ENCODE results near the gene NOL6. TPM values are rescaled to one million over a fixed set of nuclear protein-coding genes. Genes with fewer than 3 reads are reported as not detected.

The NOL6 gene
- total RNA-seq, 4 donors from 2014 or later = 25.7 to 37.2 (median 27.9) TPM

GRCh38 chr9:33472171-33472880 is 1.4 kb downstream of the NOL6 start:
- Histone ChIP-seq H3K4me1 (peaks cover 0 to 23% (median 13%) of the 10 kb centered on the region in 4 donors), H3K27me3 (no peaks in the 10 kb centered on the region), H3K36me3 (peaks cover 0 to 55% (median 26%) of the 10 kb centered on the region in 3 donors), H3K9me3 (no peaks in the 10 kb centered on the region), H3K4me3 (peak overlapping the region in 2 of 4 donors; percentile 80 to 84), H3K27ac (no peak overlapping the region)
- WGBS, 2 donors = 87 to 94% methylated on average over 16 of the region's 16 CpGs
- DNase-seq (ENCODE audit: low spot score in 2 of 2) = no peak
- no peak for TF ChIP-seq POLR2A (IDR thresholded peaks at IDR 0.05)
- no peak for TF ChIP-seq EP300 (IDR thresholded peaks at IDR 0.05)
- TF ChIP-seq CTCF (IDR thresholded peaks at IDR 0.05) = no peak

- Histone ChIP-seq H3K4me3 (no peak overlapping the region), H3K27ac (no peak overlapping the region), H3K36me3 (peaks cover 0 to 58% (median 32%) of the 10 kb centered on the region in 3 donors), H3K27me3 (no peaks in the 10 kb centered on the region), H3K9me3 (no peaks in the 10 kb centered on the region), H3K4me1 (peaks cover 0 to 23% (median 13%) of the 10 kb centered on the region in 4 donors)
- WGBS, 2 donors = 62 to 94% methylated on average over 2 of the region's 2 CpGs
- DNase-seq (ENCODE audit: low spot score in 2 of 2) = no peak
- TF ChIP-seq POLR2A (IDR thresholded peaks at IDR 0.05) = no peak
- TF ChIP-seq CTCF (IDR thresholded peaks at IDR 0.05) = no peak
- TF ChIP-seq EP300 (IDR thresholded peaks at IDR 0.05) = no peak
Measured at GRCh38 chr9:33471361-33471760, 2.4 kb downstream of the NOL6 start.

DNA sequence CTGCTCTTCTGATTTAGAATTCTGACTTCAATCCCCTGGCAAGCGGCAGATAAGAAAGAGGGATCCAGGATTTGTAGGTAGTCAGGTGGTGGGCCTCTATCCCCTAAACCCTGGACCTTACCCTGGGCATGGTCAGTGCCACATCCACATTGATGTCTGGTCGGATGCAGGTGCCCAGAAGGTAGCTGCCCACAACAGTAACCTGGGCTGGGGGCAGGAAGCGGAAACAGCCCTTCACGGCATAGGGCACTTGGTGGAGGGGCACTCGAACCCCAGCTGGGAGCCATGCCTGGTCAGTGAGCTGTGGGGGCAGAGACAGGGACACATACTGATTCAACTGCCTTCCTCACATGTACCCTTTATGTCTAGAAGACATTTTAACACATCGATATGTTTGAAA is 3.8 kb downstream of the NOL6 start:
- peaks cover 0 to 23% (median 13%) of the 10 kb centered on the region in 4 donors for H3K4me1 ChIP-seq
- H3K9me3 ChIP-seq = no peaks in the 10 kb centered on the region
- WGBS, 2 donors = 87 to 89% methylated on average over 6 of the region's 6 CpGs
- no peaks in the 10 kb centered on the region for H3K27me3 ChIP-seq
- H3K4me3 ChIP-seq = no peak overlapping the region
- no peak overlapping the region for H3K27ac ChIP-seq
- TF ChIP-seq EP300 (IDR thresholded peaks at IDR 0.05) (no peak), POLR2A (IDR thresholded peaks at IDR 0.05) (no peak), CTCF (IDR thresholded peaks at IDR 0.05) (no peak)
- no peak for DNase-seq (ENCODE audit: low spot score in 2 of 2)
- peaks cover 0 to 73% (median 47%) of the 10 kb centered on the region in 3 donors for H3K36me3 ChIP-seq

DNA sequence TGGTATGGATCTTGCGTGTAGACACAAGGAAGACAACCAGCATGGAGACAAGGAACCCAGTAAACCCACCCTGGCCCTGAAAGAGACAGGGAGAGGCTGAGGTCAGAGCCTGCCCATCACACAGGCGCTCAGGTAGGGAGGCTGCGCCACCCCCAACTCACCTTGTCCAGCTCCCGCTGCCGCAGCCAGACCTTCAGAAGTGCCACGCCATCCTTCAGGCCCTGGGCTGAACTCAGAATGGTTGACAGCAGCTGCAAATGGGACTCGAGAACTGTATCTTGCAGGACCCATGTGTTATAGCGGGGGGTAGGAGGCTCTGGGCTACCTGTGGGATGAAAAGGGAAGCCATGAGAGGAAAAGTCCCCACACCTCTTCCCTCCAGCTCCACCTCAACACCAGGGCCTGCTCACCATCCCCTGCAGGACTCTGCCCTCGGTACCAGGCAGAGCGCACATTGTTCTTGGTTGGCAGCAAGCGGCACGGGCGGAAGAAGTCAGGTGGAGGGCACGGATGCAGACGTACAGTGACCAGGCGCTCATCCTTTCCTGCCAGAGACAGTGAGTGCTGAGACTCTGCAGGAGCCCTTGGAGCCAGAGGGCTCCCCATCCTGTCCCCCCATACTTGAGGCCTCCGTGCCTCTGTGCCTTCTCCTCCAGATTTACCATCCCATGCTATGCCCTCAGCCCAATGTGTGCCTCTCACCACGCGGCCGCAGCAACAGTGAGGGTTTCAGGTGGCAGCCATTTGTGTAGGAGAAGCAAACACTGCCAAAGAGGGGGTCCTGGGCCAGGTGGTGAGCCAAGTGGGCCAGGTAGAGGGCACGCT is 4.7 kb downstream of the NOL6 start:
- Histone ChIP-seq H3K27ac (no peak overlapping the region), H3K4me1 (peaks cover 0 to 17% (median 13%) of the 10 kb centered on the region in 4 donors), H3K27me3 (no peaks in the 10 kb centered on the region), H3K36me3 (peaks cover 0 to 82% (median 47%) of the 10 kb centered on the region in 3 donors), H3K9me3 (no peaks in the 10 kb centered on the region), H3K4me3 (no peak overlapping the region)
- DNase-seq (ENCODE audit: low spot score in 2 of 2) = no peak
- TF ChIP-seq POLR2A (IDR thresholded peaks at IDR 0.05) = no peak
- WGBS, 2 donors = 93 to 96% methylated on average over 20 to 21 of the region's 21 CpGs

DNA sequence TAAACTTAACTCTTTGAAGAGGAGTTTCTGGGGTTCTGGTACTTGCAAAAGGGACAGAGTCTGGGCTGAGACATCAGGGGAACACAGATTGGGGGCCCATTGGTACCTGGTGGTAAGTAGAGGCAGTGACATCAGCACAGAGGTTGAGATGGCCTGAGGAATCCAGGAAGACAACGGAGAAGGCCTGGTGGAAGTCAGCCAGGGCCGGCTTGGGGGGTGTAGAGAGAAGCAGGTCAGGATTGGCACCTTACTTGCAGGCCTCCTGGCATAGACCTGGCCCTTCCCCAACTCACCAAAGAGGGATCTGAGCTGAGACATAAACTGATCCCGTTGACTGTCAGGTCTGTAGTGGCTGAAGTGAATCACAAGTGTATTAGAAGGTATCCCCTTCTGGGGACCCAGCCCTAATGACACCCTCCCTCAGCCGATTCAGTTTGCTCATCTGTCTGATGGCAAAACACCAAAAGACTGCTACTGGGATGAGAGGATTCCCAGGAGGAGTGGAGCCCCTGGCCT is 5.5 kb downstream of the NOL6 start:
- Histone ChIP-seq H3K4me1 (peaks cover 0 to 17% (median 13%) of the 10 kb centered on the region in 4 donors), H3K27ac (no peak overlapping the region), H3K9me3 (no peaks in the 10 kb centered on the region), H3K4me3 (no peak overlapping the region), H3K27me3 (no peaks in the 10 kb centered on the region), H3K36me3 (peaks cover 0 to 89% (median 52%) of the 10 kb centered on the region in 3 donors)
- WGBS, 2 donors = 88 to 90% methylated on average over 4 of the region's 4 CpGs
- TF ChIP-seq CTCF (IDR thresholded peaks at IDR 0.05) (no peak), EP300 (IDR thresholded peaks at IDR 0.05) (no peak), POLR2A (IDR thresholded peaks at IDR 0.05) (no peak)
- no peak for DNase-seq (ENCODE audit: low spot score in 2 of 2)
